Left hindlimb (tissue), 1 donor: ENCODE measurements around the gene DIS3L2.

Experiments used
- DNase-seq: peaks from one replicate; pipeline ENCODE4 v3.0.0-alpha.2; 2018

Gene DIS3L2

DNA sequence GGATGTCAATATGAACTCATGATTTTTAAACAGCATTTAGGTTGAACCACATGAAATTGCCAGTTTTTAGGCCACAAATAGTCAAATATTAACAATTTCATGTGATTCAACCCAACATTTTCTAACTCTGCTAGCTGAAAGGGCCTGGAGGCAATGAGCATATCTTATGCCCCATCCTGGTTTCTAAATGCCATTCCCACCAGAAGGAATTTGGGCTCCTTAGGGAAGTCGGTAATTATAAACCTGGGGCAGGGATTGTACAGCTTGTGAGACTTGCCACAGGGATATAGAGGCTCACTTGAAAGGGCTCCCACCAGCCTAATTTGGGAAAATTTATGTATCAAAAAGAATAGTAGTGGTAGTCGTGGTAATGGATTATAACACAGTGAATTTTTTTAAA, 238.7 kb downstream of the DIS3L2 start:
- no peak for DNase-seq

DNA sequence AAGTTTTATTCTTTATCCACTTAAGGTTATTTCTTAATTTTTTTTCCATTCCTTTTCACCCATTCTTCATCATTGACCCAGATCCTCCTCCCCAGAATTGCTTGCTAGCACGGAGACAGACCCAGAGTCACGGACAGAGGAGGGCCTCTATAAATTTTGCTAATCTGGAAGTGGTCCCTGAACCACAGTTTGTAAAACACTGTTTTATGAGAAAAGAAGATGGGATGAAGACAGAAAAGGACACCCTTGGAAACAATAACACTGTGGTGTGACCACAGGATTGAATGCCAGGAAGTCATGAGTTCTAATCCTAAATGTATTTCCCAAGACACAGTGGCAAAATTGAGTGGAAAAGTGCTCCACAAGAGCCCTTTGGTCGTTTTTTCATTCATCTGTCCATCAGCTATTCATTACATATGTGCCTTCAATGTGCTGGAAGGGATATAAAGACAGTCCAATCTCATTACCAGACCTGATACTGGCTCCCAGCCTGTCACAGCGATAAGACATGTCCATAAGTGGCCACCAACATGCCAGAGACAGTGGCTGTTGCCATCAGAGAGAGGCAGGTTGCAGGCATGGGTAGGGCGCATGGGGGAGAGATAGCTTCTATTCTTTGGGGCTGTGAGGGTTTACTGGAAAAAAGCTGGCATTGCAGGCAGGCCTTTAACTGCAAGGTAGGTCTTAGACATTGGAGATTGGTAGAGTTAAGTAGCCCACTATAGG, 241.8 kb downstream of the DIS3L2 start:
- no peak for DNase-seq

DNA sequence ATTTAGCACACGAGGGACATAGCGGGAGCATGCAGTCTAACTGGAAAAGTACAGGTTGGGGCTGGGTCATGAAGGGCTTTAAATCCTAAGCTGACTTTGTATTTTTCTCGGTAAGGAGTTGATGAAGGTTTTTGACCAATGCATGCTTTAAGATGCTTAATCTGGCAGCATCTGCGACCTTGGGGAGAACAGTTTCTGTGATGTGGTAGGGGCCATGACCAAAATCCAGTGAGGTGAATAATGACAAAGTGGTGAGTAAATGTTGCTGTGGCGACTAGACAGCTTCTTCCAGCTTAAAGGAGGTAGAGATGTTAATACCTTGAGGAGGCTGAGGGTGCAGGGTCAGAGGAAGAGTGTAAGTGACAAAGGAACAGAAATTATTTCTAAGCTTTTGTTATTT, 242.4 kb downstream of the DIS3L2 start:
- no peak for DNase-seq

DNA sequence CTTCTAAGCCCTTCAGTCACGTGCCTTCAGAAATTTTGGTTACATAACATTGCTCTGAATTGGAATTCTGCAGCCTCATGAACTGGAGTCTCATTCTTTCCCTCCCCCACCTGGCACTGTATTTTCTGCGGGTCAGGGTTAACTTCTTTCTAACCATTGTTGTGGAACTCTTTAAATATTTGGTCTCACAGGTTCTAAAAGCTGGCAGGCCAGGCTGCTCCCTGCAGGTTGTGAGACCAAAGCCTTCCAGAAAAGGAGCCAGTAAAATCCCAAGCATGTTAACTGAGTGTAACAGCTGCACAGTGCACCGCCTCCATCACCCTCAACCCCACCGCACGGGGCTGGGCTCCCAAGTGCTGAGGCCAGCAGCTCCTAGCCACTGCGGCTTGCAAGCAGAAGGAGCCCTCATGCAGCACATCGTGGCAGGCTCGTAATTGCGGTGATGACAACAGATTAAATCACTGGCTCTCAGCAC, 243.0 kb downstream of the DIS3L2 start:
- peak; percentile 67 for DNase-seq

DNA sequence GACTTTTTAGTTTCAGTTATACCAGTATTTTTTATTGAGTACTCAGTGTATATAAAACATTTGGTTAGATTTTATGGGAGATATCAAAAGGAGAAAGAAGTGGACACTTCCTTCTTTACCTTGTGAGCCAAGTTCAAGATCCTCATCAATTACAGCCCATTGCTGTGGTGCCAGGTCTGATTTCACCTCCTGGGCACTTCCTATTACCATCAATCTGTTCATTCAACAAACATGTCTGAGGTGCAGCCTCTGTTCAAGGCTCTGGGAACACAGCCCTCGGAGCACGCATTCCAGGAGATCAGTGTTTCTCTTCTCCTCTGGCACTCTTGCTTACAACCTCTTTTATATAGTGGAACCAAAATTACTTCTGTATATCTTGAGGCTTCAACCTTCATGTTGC, 245.7 kb downstream of the DIS3L2 start:
- DNase-seq, result no peak

DNA sequence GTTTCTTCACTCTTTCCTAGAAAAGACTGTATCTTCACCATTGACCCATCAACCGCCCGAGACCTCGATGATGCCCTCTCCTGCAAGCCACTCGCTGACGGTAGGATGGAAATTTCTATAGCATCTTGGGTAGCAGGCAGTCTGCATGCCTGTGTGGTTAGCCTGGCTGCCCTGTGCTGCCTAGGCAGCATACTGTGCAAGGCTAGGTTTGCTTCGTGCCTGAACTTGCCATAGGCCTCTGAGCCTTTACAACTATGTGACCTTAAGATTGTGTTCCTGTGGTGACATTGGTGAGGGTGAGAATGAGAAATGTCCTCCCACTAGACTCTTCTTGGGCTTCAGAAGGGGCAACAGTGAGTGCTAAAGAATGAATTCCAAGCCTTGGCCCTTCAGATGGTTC, 248.8 kb downstream of the DIS3L2 start:
- no peak for DNase-seq

DNA sequence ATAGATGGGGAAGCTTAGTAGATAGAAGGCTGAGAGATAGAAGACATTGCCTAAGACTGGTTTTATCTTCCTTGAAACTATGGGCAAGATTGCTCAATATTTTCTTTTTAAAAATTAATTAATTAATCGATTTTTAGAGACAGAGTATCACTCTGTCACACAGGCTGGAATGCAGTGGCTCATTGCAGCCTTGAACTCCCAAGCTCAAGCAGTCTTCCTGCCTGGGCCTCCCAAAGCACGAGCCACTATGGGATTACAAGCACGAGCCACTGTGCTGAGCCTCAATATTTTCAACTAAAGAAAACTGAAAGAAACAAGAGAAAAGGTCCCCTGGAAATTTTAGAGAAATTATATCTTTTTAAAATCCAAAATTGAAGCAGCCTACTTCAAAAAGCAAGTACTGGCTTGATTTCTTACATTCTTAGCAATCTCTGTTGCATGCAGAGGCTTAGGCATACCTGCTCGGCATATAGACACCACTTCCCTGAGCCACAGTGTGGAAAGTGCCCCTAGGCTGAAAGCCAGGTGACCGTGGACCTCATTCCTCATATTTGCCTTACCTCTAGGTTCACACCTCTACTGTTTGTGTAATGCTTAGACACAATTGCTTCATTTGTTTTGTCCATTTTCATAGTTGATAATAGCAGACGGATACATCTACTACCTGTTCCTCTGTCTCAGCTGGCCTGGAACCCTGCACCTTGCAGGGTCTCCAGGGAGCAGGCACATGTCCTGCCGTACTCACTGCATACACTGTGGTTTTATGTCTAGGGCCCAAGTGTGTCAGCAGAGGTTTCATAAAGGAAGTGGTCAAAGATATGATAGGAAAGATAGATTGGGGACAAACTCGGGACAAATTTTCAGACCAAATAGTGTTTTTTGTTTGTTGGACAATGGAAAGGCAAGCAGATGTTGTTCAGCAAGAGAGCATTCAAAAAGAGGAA, 250.5 kb downstream of the DIS3L2 start:
- DNase-seq, result no peak

DNA sequence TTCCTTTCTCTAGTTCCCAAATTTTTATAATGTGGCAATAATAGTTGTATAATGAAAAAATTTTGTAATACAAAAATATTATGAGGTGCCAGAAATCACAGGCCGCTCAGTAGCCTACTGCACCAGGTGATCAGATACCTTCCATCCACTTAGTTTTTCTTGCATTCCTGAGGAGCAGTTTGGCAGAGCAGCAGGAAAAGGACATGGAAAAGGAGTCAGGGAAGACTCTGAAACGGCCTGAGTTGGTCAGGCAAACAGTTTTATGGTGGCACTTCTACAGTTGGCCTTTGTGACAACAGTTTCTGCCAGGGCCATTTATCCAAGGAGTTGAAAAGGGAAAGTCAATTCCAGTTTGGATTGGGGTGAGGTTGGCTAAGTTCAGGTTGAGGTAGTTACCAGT, 251.7 kb downstream of the DIS3L2 start:
- no peak for DNase-seq

DNA sequence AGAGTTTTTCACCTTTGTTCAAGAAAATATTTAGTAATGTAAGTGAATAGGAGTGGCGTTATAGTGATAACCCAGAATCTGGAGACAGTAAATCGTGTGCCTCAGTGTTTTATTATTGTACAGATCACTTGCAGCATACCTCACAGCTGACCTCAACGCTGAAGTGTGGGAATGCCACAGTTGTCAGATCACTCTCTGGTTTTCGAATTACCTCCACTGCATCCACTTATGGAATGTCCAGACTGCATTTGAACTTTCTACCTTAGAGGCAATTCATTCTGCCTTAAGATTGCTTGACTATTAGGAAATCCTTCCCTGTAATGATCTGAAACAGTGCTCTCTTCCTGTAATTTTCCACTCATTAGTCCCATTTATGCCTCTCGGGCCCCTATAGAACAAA, 252.5 kb downstream of the DIS3L2 start:
- no peak for DNase-seq

DNA sequence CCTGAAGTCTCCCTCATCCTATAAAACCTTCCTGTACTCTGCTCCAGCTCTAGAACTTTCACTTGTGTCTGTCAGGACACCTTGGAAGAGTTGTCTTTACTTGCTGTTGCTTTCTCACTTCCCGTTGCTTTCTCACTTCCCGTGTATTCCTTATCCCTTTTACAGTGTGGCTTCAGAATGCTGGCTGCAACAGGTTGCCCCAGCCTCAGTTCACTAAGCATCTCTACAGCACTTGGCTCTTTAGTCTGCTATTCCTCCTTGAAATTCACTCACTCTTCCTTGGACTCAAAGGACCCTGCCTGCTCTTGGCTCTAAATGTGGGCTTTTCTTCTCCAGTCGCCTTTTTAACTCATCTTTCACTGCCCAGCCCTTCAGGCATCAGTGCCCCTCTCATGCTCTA, 254.5 kb downstream of the DIS3L2 start:
- no peak for DNase-seq

DNA sequence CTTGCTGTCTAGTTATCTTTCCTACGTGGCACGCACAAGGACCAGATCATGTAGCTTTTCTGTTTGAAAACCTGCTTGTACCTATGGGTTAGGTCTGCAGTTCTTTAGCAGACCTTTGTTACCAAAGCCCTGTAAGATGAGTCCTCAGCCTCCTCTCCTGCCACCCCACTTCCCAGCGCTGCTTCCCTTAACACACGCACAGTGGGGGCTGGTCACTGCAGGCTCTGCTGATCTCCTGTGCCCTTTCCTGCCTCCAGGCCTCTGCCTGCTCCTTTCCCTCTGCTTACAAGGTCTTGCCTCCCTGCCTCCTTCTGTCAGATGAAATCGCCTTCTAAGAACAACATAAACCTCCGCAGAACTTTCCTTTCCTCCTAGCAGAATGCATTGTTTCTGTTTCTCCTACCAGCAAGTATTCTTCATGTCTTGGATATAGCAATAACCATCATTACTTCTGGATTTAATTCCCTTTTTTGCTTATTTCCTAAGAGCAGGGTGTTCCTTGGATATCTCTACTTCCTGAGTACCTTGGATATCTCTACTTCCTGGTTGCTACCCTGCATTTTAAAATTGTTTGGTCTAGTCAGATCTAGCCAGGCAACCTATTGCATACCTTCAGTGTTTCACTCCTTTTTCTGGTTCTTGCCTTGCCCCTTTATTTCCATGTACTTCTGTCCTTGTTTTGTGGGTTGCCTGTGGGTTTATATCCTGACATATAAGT, 257.4 kb downstream of the DIS3L2 start:
- DNase-seq, result no peak

DNA sequence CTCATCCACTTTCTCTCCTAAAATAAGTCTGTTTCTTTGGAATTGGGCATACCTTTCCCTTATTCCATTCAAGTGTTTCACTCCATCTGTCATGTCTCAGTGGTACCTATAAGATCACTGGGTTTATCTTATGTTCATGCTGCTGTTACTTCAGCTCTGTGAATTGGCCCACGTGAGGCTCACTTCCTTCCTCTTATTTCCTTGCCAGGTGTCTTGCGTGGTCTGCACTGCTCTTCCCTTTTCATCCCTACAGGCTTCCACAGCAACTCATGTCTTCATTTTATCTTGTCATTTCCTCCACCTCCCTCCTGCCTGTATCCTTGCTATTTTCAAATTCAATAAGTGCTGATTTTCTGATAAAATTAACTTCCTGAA, 258.0 kb downstream of the DIS3L2 start:
- no peak for DNase-seq

DNA sequence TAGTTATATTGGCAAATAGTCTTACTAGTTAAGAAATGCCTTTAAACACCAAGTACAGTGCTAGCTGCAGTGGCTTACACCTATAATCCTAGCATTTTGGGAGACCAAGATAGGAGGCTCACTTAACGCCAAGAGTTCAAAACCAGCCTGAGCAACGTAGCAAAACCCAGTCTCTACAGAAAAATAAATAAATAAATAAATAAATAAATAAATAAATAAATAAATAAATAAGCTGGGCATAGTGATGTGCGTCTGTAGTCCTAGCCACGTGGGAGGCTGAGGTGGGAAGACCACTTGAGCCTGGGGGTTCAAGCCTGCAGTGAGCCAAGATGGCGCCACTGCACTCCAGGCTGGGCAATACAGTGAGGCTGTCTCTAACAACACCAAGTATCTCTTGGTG, 258.4 kb downstream of the DIS3L2 start:
- DNase-seq, result no peak

DNA sequence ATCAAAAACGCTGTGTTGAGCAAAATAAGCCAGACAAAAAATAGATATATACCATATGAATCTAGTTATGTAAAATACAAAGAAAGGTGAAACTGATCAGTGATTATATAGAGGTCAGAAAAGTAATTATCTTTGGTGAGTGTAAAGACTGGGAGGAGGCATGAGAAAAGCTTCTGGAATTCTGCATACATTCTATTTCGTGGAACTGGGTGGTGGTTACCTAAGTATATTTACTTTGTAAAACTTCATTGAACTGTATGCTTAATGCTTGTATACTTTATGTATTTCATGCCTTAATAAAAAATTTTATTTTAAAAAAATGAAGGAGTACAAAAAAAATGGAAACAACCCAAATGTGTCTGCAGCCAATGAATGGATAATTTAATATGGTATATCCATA, 263.9 kb downstream of the DIS3L2 start:
- DNase-seq, result no peak

DNA sequence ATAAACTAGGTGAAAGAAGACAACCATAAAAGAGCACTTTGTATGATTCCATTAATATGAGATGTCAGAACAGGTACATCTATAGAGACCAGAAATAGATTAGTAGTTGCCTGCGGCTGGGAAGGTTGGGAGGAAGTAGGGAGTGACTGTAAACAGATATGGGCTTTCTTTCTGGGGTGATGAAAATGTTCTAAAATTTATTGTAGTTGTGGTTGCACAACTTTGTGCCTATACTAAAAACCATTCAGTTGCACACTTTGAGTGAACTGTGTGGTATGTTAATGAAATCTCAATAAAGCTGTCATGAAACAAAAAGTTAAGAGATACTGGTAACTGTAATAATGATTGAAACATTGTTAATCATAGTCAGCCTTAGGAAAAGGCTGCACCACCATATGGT, 264.4 kb downstream of the DIS3L2 start:
- no peak for DNase-seq

DNA sequence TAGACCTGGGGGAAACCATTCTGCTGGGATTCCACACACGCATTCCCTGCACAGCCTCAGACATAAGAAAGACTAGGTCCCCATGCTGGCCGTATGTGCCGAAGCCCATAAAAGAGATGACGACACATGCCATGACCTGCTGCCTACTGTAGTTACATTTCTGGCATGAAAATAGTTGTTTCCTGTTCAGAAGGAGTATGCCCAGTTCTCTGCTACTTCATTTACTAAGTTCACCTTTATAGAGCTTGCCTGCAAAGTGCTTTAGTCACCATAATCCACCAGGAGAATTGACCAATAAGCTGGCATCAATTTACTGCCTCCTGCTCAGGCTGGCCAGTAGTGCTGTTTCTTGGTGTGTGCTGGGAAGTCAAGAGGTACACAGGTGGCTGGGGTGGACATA, 266.8 kb downstream of the DIS3L2 start:
- no peak for DNase-seq

DNA sequence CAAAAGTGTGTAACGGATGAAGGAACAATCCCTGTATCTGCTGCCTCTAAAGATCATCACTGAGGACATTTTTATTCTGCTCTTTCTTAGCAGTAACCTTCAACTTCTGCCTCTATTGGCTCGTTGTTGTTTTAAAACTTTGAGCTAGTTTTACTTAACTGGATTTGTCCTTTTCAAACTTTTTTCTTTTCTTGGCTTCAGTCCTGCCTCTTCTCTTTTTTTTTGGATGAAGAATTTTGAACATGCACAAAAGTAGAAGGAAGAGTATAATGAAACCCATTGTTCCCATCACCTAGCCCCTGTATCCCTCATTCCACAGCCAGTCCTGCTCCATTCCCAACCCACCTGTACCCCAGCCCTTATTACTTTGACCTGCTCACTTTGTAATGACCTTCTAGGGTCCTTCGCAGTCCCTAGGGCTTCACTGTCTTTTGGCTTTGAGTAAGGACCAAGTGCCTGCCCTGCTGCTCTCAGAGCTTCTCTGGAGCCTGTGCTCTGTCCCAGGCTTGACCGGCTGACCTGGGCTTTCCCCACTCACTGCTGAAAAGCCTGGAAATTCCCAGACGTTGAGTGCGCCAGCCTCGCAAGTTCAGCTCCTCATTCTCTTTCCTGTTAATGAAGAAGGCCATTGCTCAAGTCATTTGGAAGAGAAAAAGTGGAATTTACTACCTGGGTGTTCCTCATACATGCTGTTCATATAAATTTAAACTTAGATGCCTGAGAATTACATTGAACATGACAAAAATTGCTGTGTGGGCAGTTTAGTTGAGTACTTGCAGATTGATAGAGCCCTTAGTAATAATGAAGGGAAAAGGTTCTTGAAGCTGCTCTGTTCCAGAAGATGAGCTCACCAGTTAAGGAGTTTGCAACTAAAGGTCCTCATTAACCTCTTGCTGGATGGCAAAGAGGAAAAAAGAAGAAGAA, 267.7 kb downstream of the DIS3L2 start:
- no peak for DNase-seq

DNA sequence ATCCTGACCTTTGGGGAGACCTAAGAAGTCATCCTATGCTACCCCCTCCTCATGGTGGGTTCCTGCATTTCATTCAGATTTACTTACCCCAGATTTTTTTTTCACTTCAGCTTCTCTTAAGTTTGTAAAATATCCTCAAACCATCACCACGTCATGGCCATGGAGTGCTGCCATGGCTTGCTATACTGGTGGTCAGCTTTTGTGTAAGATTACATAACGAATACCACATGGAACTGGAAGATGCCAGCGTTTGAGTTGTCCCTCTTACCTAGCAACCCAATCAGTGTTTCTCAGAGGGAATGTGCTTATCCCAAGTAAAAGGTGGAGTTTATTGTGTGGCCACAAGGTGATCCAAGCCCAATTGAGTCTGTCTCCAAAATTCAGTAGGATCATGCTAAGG, 268.4 kb downstream of the DIS3L2 start:
- no peak for DNase-seq

DNA sequence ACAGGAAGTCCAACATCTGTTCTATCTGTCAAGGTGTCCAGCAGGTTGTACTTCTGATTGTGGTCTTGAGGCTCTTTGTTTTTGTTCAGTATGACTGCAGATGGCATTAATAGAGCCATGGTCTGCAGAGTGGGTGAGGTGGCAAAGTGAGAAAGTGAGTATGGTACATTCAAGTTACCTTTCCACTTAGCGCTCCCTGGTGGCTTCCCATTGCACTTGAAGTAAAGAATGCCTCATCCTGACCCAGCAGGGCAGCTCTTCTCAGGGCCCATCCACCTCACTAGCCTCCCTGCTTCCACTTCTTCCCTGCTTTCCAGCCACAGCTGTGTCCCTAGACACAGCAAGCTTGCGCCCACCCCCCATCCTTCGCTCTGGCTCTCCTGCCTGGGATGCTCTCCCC, 269.0 kb downstream of the DIS3L2 start:
- DNase-seq, result no peak

DNA sequence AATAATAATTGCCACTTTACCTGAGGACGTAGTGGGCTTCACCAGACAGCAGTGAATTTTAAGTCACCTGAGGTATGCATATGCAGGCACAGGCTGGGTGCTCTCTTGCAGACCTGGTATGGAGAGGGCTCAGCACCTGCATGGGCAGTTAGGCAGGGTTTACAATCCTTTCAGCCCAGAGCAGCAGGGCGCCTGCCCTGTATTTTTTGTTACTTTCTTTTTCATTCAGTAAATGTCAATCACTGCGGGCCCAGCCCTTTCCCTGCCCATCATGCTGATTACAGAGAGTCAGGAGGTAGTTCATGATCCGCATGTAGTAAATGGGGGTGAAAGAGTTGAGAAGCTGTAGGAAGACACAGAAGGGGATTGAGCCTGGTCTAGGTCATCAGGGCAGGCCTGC, 270.0 kb downstream of the DIS3L2 start:
- no peak for DNase-seq

DNA sequence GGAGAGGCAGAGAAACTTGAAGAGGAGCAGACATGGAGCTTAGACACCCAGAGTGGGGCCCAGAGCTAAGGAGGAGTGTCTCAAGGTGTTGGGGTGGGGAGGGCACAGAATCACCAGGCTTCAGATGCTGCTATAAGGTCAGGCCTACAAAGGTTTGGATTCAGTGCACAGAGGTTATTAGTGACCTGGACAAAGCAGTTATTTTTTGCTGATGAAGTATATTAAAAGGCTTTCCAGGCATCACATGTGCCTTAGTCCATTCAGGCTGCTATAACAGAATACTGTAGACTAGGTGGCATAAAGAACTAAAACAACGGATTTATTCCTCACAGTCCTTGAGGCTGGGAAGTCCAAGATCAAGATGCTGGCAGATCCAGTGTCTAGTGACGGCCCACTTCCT, 271.4 kb downstream of the DIS3L2 start:
- DNase-seq, result no peak

DNA sequence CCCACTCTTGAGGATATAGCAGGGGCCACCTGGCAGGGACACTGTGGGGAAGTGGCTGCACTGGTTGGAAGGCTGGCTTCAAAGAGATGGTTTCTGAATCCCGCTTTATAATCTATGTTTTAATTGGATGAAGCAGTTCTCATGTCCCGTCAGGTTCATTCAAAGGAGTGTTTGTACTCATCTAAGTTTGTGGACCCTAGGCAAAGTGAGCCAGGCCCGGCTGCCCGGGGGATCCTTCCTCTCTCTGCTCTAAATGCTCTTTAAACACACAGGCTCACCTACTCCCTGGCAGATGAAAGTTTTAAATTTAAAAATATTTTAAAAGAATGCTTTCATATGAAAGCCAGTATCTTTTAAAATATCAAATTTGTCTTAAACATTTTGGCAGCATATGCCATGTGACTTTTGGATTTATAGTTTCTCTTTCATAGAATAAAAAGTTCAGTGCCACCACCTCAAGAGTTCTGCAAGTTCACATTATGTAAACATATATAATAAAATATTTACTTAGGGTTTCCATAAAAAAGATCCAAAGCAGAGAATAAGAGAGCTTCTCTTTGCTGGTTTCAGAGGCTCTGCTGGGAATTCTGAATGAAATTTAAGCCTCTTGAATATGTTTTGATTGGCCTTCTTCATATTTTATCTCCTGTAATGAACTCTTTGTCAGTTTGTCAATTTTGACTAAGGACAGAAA, 273.6 kb downstream of the DIS3L2 start:
- DNase-seq, result no peak
